ENCODE data around the gene PANK2. TPM values are rescaled to one million over a fixed set of nuclear protein-coding genes. Genes with fewer than 3 reads are reported as not detected.
"Not testable (repeated sequence)": the region's sequence is repeated elsewhere in the genome, so short reads cannot be mapped to it uniquely, and the experiment has no call there.

The PANK2 gene
- polyA plus RNA-seq, 4 donors, result 24.9 to 39.8 (median 33.6) TPM

- no peak for DNase-seq (ENCODE audit: low read depth in 4 of 4, low spot score in 3 of 4)
These were observed 36.0 kb downstream of the PANK2 start for GRCh38 chr20:3925113-3925695.

- DNase-seq (ENCODE audit: low read depth in 4 of 4, low spot score in 3 of 4), result no peak
These were observed 36.9 kb downstream of the PANK2 start for GRCh38 chr20:3925899-3926638.

- DNase-seq (ENCODE audit: low read depth in 4 of 4, low spot score in 3 of 4), result no peak
These were observed 38.5 kb downstream of the PANK2 start for GRCh38 chr20:3927486-3928291.

GRCh38 chr20:3929713-3930060 lies 40.5 kb downstream of the PANK2 start:
- no peak for DNase-seq (ENCODE audit: low read depth in 4 of 4, low spot score in 3 of 4)

- DNase-seq (ENCODE audit: low read depth in 4 of 4, low spot score in 3 of 4), result peak in 3 of 4 donors; percentile 22 to 41 (median 36)
These were observed 41.3 kb downstream of the PANK2 start for GRCh38 chr20:3930265-3931206.

- DNase-seq (ENCODE audit: low read depth in 4 of 4, low spot score in 3 of 4), result no peak
These were observed 42.5 kb downstream of the PANK2 start for GRCh38 chr20:3931664-3932063.

- no peak for DNase-seq (ENCODE audit: low read depth in 4 of 4, low spot score in 3 of 4)
These were observed 43.1 kb downstream of the PANK2 start for GRCh38 chr20:3932277-3932676.

- DNase-seq (ENCODE audit: low read depth in 4 of 4, low spot score in 3 of 4), result no peak
These were observed 43.5 kb downstream of the PANK2 start for GRCh38 chr20:3932681-3933080.

- no peak for DNase-seq (ENCODE audit: low read depth in 4 of 4, low spot score in 3 of 4)
These were observed 44.0 kb downstream of the PANK2 start for GRCh38 chr20:3933218-3933617.

GRCh38 chr20:3934624-3935023 lies 45.4 kb downstream of the PANK2 start:
- no peak for DNase-seq (ENCODE audit: low read depth in 4 of 4, low spot score in 3 of 4)

- no peak for DNase-seq (ENCODE audit: low read depth in 4 of 4, low spot score in 3 of 4)
These were observed 46.2 kb downstream of the PANK2 start for GRCh38 chr20:3935295-3935955.

- DNase-seq (ENCODE audit: low read depth in 4 of 4, low spot score in 3 of 4), result no peak
These were observed 46.8 kb downstream of the PANK2 start for GRCh38 chr20:3935956-3936340.

- DNase-seq (ENCODE audit: low read depth in 4 of 4, low spot score in 3 of 4), result no peak
These were observed 48.4 kb downstream of the PANK2 start for GRCh38 chr20:3937618-3938017.

GRCh38 chr20:3940905-3941304 lies 51.7 kb downstream of the PANK2 start:
- DNase-seq (ENCODE audit: low read depth in 4 of 4, low spot score in 3 of 4), result no peak

- not testable (repeated sequence) for DNase-seq (ENCODE audit: low read depth in 4 of 4, low spot score in 3 of 4)
These were observed 57.5 kb downstream of the PANK2 start for GRCh38 chr20:3946666-3947065.

- no peak for DNase-seq (ENCODE audit: low read depth in 4 of 4, low spot score in 3 of 4)
These were observed 75.5 kb downstream of the PANK2 start for GRCh38 chr20:3964719-3965118.

- DNase-seq (ENCODE audit: low read depth in 4 of 4, low spot score in 3 of 4), result no peak
These were observed 77.4 kb downstream of the PANK2 start for GRCh38 chr20:3966571-3966970.

- no peak for DNase-seq (ENCODE audit: low read depth in 4 of 4, low spot score in 3 of 4)
These were observed 80.8 kb downstream of the PANK2 start for GRCh38 chr20:3970016-3970415.

GRCh38 chr20:3971145-3971544 lies 82.0 kb downstream of the PANK2 start:
- DNase-seq (ENCODE audit: low read depth in 4 of 4, low spot score in 3 of 4), result no peak

GRCh38 chr20:3972161-3972560 lies 83.0 kb downstream of the PANK2 start:
- no peak for DNase-seq (ENCODE audit: low read depth in 4 of 4, low spot score in 3 of 4)
